ENCODE data around the gene FKBP7.
"Not testable (repeated sequence)": the region's sequence is repeated elsewhere in the genome, so short reads cannot be mapped to it uniquely, and the experiment has no call there.

Gene FKBP7

DNA sequence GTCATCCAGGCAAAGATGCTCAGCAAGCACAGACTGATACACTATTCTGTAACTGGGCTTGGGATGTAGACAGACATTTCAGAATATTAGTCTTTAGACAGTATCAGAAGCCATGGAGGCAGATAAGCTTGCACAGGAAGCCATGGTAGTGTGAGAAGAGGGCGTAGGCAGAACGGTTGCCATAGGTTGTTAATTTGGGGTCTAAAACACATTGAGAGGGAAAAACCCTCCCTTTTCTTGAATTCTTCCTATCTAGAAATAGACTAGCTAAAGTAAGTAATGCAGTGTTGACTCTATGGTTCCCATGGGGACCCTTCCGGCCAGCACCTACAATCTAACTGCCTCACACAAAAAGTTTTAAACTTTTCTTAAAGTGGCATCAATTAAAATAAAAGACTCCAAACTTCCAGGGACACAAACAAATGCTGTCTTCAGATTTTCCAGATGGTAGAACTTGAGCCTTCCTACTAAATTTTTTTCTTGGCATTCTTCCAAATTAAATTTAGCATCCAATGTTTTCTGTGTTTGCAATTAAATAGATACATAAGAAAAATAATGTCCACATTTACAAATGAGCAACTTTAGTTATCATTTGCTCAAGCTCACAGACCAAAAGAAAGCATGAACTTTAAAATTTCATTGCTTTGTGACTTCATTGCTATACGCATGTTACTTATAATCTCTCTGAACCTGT, 29.3 kb downstream of the FKBP7 start:
- DNase-seq, result peak; percentile 13

DNA sequence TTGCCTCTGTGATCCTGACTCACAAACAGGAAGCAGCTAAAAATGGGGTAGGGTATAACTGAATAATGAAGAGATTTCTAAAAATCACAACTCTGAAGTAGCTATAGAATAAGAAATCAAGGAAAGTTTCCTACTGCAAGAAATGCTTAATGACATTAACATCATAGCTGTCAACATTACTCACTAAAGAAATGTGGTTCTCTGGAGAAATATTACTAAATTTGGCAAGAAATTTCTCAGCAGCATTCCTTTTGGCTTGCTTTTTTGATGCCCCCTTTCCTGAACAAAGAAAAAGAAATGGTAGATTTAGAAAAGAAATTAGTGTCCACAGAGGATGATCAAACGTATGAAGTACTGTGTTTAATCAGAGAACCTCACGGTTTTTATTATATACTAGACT, 37.0 kb downstream of the FKBP7 start:
- no peak for DNase-seq

DNA sequence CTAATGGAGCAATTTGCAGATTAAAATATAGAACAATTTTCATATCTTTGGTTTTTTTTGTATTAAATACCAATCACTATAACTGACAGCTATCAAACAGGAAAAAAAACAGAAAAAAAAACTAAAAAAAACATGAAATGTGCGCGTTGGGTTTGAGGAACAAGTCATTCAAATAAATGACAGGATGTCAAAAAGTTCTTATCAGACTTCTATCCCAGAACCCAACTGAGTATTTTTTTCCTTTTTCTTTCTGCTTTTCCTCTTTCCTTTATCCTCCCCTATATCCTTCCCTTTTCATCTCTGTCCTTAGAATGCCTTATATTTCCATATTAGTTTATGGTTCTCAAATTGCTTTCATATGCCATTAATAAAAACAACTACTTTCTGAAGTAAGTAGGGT, 41.7 kb downstream of the FKBP7 start:
- no peak for DNase-seq

GRCh38 chr2:178429336-178429735, 49.1 kb downstream of the FKBP7 start:
- DNase-seq, result no peak

- DNase-seq, result no peak
Measured at GRCh38 chr2:178428396-178428806, 50.0 kb downstream of the FKBP7 start.

- DNase-seq, result no peak
Measured at GRCh38 chr2:178427458-178427857, 50.9 kb downstream of the FKBP7 start.

GRCh38 chr2:178426388-178426787, 52.0 kb downstream of the FKBP7 start:
- DNase-seq, result no peak

- no peak for DNase-seq
Measured at GRCh38 chr2:178425255-178425827, 53.1 kb downstream of the FKBP7 start.

GRCh38 chr2:178423746-178424145, 54.7 kb downstream of the FKBP7 start:
- not testable (repeated sequence) for DNase-seq

DNA sequence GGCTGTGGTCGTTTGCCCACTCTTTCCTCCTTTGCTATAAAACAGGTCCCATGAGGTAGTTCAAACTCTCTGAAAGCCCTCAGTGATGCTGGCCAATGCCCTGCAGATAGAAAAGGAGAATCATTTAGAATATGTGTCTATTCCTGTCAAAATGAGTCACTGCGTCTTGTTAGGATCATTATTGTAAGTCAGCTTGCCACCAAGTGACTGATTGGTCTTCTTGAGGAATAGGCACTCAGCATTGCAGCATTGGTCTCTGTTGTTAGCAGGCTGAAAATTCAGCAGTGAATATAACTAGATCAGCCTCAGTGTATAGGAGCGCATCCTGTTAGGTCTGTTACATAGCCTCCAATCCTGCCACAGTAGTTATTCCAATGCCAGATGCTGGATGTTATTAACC, 56.3 kb downstream of the FKBP7 start:
- DNase-seq, result no peak

GRCh38 chr2:178420463-178420999, 57.9 kb downstream of the FKBP7 start:
- DNase-seq, result no peak

DNA sequence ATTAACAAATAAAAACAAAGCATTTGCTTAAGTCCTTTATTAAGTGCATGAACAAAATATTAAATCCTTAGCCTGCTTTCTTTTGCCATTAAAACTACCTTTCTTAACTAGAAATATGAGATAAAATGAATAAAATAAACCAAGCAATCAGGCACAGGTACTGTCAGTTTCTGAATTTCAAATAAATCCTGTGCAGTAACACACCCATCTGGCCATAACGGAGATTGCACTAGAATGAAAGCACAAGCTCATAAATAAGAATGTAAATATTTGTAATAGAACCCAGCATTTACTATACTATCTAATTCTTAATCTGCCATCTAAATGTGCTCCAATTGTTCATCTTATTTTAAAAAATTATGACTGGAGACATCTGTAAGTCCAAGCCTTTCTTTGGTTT, 59.3 kb downstream of the FKBP7 start:
- no peak for DNase-seq

DNA sequence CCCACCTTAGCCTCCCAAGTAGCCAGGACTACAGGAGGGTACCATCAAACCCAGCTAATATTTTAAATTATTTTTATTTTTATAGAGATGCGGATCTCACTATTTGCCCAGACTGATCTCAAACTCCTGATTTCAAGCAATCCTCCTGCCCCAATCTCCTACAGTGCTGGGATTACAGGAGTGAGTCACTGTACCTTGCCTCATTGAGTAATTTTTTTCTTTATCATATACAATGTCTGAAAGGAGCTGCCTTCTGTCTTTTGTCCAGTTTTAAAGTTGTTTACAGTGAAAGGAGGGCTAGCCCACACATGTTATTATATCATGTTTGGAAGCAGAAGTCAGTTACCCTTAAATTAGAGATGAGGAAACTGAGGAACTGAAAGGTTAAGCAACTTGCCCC, 60.0 kb downstream of the FKBP7 start:
- no peak for DNase-seq

GRCh38 chr2:178417916-178418315, 60.5 kb downstream of the FKBP7 start:
- no peak for DNase-seq

GRCh38 chr2:178415979-178416378, 62.4 kb downstream of the FKBP7 start:
- DNase-seq, result no peak

- peak; percentile 83 for DNase-seq
Measured at GRCh38 chr2:178414266-178415247, 63.8 kb downstream of the FKBP7 start.
